ENCODE results near the gene ESCO1.
"Not testable (repeated sequence)": the region's sequence is repeated elsewhere in the genome, so short reads cannot be mapped to it uniquely, and the experiment has no call there.

ESCO1 gene

GRCh38 chr18:21629089-21629832 is 28.8 kb upstream of the ESCO1 start:
- POLR2A ChIA-PET, result no interaction called here
- no peak for TF ChIP-seq CTCF (IDR thresholded peaks at IDR 0.05; ENCODE audit: control extremely low read depth, extremely low read depth, low read depth, missing control alignments)
- peak; percentile 24 for DNase-seq (ENCODE audit: extremely low spot score)
- CTCF ChIA-PET, result interaction anchor here (1.1 to 4.4 kb wide), 5 partner anchors 12 to 34 kb away, joined by 3 to 24 read pairs (median 5); partner anchors contain the start of gene ESCO1

GRCh38 chr18:21621640-21622039 is 21.1 kb upstream of the ESCO1 start:
- CTCF ChIA-PET, result interaction anchor here (1.8 to 2.3 kb wide), 2 partner anchors 9 to 21 kb away, joined by 5 to 8 read pairs; partner anchors contain the start of genes ESCO1 and SNRPD1
- POLR2A ChIA-PET; DNase-seq (ENCODE audit: extremely low spot score): not testable (repeated sequence)

- ChIA-PET POLR2A (interaction anchor here (0.8 to 1.1 kb wide), 2 partner anchors 12 to 13 kb away, joined by 3 to 5 read pairs; partner anchors contain the start of gene ESCO1), CTCF (interaction anchor here (0.7 to 6.5 kb wide), 18 partner anchors 10 to 241 kb away, joined by 3 to 124 read pairs (median 5); partner anchors contain the start of genes ABHD3 and ESCO1)
- peak; percentile 93 for DNase-seq (ENCODE audit: extremely low spot score)
Measured at GRCh38 chr18:21612125-21613039, 11.9 kb upstream of the ESCO1 start, which contains the start of gene SNRPD1. Gene SNRPD1 (plus strand): TSS chr18:21612314. CDS start chr18:21612430, 116 bp downstream.

GRCh38 chr18:21611401-21612124 is 11.1 kb upstream of the ESCO1 start:
- DNase-seq (ENCODE audit: extremely low spot score), result not testable (repeated sequence)
- POLR2A ChIA-PET, result interaction anchor here (1.1 kb wide), 1 partner anchor 12 kb away, joined by 3 read pairs; no protein-coding TSS in a partner anchor
- CTCF ChIA-PET, result interaction anchor here (1.0 to 6.5 kb wide), 7 partner anchors 10 to 242 kb away, joined by 3 to 124 read pairs (median 5); partner anchors contain the start of genes ABHD3 and ESCO1

More at GRCh38 chr18:21612125-21613039, 11.9 kb upstream of the ESCO1 start, which contains the start of gene SNRPD1:
- TF ChIP-seq CTCF (IDR thresholded peaks at IDR 0.05; ENCODE audit: control extremely low read depth, extremely low read depth, low read depth, missing control alignments), result peak; percentile 99

- DNase-seq (ENCODE audit: extremely low spot score), result no peak
- no peak for TF ChIP-seq CTCF (IDR thresholded peaks at IDR 0.05; ENCODE audit: control extremely low read depth, extremely low read depth, low read depth, missing control alignments)
- ChIA-PET CTCF (interaction anchor here (1.5 kb wide), 1 partner anchor 23 kb away, joined by 3 read pairs; no protein-coding TSS in a partner anchor), POLR2A (interaction anchor here (1.1 kb wide), 1 partner anchor 11 kb away, joined by 4 read pairs; no protein-coding TSS in a partner anchor)
Measured at GRCh38 chr18:21605213-21605612, 4.7 kb upstream of the ESCO1 start.

GRCh38 chr18:21604671-21605070 is 4.2 kb upstream of the ESCO1 start:
- DNase-seq (ENCODE audit: extremely low spot score), result no peak
- ChIA-PET POLR2A (no interaction called here), CTCF (interaction anchor here (1.5 to 6.7 kb wide), 2 partner anchors 7 to 24 kb away, joined by 3 to 124 read pairs; partner anchors contain the start of gene SNRPD1)
- TF ChIP-seq CTCF (IDR thresholded peaks at IDR 0.05; ENCODE audit: control extremely low read depth, extremely low read depth, low read depth, missing control alignments), result no peak

- TF ChIP-seq CTCF (IDR thresholded peaks at IDR 0.05; ENCODE audit: control extremely low read depth, extremely low read depth, low read depth, missing control alignments), result no peak
- POLR2A ChIA-PET, result no interaction called here
- peak; percentile 39 for DNase-seq (ENCODE audit: extremely low spot score)
- CTCF ChIA-PET, result interaction anchor here (5.3 to 6.7 kb wide), 2 partner anchors 9 to 15 kb away, joined by 48 to 124 read pairs; partner anchors contain the start of gene SNRPD1
Measured at GRCh38 chr18:21602299-21602587, 1.7 kb upstream of the ESCO1 start.

All from GM10248 (cell line).